ENCODE results near the gene FRZB. TPM values are rescaled to one million over a fixed set of nuclear protein-coding genes. Genes with fewer than 3 reads are reported as not detected.

FRZB gene
- total and polyA plus RNA-seq, 9 of the 15 experiments (the other 6 are each of a cell fraction or from before 2014, with no cell fraction given): 0.01 to 0.05 (median 0.03) TPM; not detected in 6

DNA sequence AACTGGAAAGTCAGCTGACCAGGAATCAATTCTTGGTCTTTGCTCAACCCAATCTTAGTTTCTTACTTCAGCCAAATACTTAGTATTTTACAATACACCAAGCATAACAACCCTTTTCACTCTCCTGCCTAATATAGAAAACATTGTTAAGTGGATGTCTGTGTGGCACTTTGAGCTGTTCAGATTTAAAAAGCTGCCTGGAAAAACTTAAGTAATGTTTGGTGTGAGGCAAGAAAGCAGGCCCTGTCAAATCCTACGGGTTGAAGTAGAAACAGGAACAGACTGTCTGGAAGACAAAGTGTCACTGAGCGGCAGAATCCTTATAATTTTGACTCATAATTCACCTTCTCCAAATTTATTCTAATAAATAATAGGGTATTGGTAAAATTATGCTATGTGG is 37.1 kb upstream of the FRZB start (continued):
- TF ChIP-seq, protein P1, sequence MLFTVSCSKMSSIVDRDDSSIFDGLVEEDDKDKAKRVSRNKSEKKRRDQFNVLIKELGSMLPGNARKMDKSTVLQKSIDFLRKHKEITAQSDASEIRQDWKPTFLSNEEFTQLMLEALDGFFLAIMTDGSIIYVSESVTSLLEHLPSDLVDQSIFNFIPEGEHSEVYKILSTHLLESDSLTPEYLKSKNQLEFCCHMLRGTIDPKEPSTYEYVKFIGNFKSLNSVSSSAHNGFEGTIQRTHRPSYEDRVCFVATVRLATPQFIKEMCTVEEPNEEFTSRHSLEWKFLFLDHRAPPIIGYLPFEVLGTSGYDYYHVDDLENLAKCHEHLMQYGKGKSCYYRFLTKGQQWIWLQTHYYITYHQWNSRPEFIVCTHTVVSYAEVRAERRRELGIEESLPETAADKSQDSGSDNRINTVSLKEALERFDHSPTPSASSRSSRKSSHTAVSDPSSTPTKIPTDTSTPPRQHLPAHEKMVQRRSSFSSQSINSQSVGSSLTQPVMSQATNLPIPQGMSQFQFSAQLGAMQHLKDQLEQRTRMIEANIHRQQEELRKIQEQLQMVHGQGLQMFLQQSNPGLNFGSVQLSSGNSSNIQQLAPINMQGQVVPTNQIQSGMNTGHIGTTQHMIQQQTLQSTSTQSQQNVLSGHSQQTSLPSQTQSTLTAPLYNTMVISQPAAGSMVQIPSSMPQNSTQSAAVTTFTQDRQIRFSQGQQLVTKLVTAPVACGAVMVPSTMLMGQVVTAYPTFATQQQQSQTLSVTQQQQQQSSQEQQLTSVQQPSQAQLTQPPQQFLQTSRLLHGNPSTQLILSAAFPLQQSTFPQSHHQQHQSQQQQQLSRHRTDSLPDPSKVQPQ (CRISPR knock-in tag; IDR thresholded peaks at IDR 0.05; ENCODE audit: borderline replicate concordance): no peak
- no peak for TF ChIP-seq ZNF561 (CRISPR knock-in tag; conservative IDR thresholded peaks at IDR 0.05)
- TF ChIP-seq MTA1 (IDR thresholded peaks at IDR 0.05; ENCODE audit: borderline replicate concordance): no peak
- TF ChIP-seq CBX3 (IDR thresholded peaks at IDR 0.05; ENCODE audit: borderline replicate concordance in 1 of 2, low read length in 2 of 2): no peak

DNA sequence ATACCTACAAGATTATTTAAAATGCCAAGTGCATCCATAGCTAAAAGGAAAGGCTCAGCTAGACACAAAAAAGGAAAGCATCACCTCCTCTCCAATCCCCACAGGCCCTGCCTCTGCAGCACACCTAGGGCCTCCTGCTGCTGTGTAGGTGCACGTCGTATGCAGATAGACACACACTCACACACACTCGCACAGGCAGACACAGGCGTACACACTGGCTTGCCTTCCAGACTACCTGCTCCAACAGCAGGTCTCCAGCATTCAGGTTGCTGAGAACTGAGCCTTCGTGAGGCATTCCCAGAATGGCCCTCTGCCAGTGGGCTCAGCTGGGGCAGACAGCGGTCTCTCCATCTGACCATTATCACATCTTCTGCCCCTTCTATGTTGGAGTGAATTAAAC is 35.3 kb upstream of the FRZB start:
- Histone ChIP-seq H2AFZ (ENCODE audit: low read depth, low read length) (no peak overlapping the region), H3K4me2 (ENCODE audit: insufficient read depth, low read length) (no peak overlapping the region)
- 57% methylated on average over 6 of the region's 6 CpGs for WGBS (ENCODE audit: insufficient coverage, low coverage, missing lambda C conversion rate)

More for the DNA sequence above, 35.3 kb upstream of the FRZB start:
- ChIA-PET CTCF (ENCODE audit: low intra/inter-chr PET ratio) (no interaction called here), POLR2A (interaction anchor here (0.8 to 1.5 kb wide), 3 partner anchors 9 to 24 kb away, joined by 3 to 5 read pairs (median 3); no protein-coding TSS in a partner anchor)
- Histone ChIP-seq H3K27me3 (ENCODE audit: control insufficient read depth in 2 of 2, insufficient read depth in 2 of 2, low read length in 2 of 2) (no peaks in the 10 kb centered on the region), H3K9me3 (replicated peaks; ENCODE audit: control insufficient read depth, insufficient read depth, low read depth, low read length) (no peaks in the 10 kb centered on the region), H3K9ac (ENCODE audit: insufficient read depth in 1 of 2, low read depth in 2 of 2, low read length in 2 of 2) (0 out of 4 replicates have a peak overlapping the region, but pooled peaks of 1 of the 2 experiments have one; percentile 6), H3K4me3 (no peak overlapping the region), H3K4me1 (replicated peaks in 1 of 2; ENCODE audit: control insufficient read depth in 2 of 2, insufficient read depth in 2 of 2, low read length in 2 of 2) (no peaks in the 10 kb centered on the region), H3K79me2 (ENCODE audit: control insufficient read depth, insufficient read depth, low read length) (no peaks in the 10 kb centered on the region), H3K9me1 (ENCODE audit: control insufficient read depth, insufficient read depth, low read length) (no peaks in the 10 kb centered on the region), H3K27ac (ENCODE audit: extremely low read depth, low read depth, low read length) (no peak overlapping the region), H4K20me1 (replicated peaks; ENCODE audit: control insufficient read depth, insufficient read depth, low read length) (no peaks in the 10 kb centered on the region), H3K36me3 (ENCODE audit: control insufficient read depth, insufficient read depth, low read length) (peaks cover 3% of the 10 kb centered on the region; the same call in 1 of the 3 replicates)
- TF ChIP-seq ARHGAP35 (IDR thresholded peaks at IDR 0.05; ENCODE audit: partially characterized antibody) (no peak), POLR2AphosphoS2 (IDR thresholded peaks at IDR 0.05; ENCODE audit: low read length) (0 out of 2 replicates have a peak, but pooled peaks have one; percentile 18)
- intact Hi-C loops (cut with micrococcal nuclease): no loop called here
- no peak for FAIRE-seq
- peak; percentile 52 for ATAC-seq
- in situ Hi-C loops (cut with MboI): no loop called here
- no TSS peak for BruUV-seq (replicated peaks)
- no peak for DNase-seq (ENCODE audit: extremely low read depth in 1 of 4, low spot score in 3 of 4)

Measured in K562 (cell line).